HEK293 (cell line): ENCODE results near the gene HIPK2.

Experiments
- CTCF ChIA-PET: fragments of 350-600 bp; formaldehyde crosslinking; extraction: SDS; loops from one replicate; lab custom pipeline; 2021; ENCODE audit warnings: antibody characterized with exemption; lab: Yijun Ruan, JAX
- POLR2A ChIA-PET: fragments of 300-600 bp; formaldehyde crosslinking; extraction: SDS; loops from one replicate; lab custom pipeline; 2020; ENCODE audit warnings: antibody characterized with exemption, inconsistent platforms; lab: Yijun Ruan, JAX
- H3K27ac ChIP-seq: fragments of 200-500 bp; sonication (Bioruptor generic); 2 replicates; pipeline ENCODE4 v1.5.1; 2014; ENCODE audit warnings: low read depth, low read length, control low read depth, inconsistent platforms; ENCODE audit errors: extremely low read depth
- H3K36me3 ChIP-seq, 2 experiments: fragments of 200-500 bp in 1 of 2; sonication (Bioruptor generic) in 1 of 2; 1 replicate in 1 of 2; 2 replicates in 1 of 2; pipeline ENCODE4 v1.5.1; 2014 to 2017; ENCODE audit warnings: inconsistent platforms in 2 of 2, low read length in 2 of 2; ENCODE audit not compliant: control insufficient read depth in 2 of 2, insufficient read depth in 1 of 2
- H3K4me1 ChIP-seq: fragments of 200-500 bp; sonication (Bioruptor generic); 2 replicates; pipeline ENCODE4 v1.5.1; 2014; ENCODE audit warnings: mild to moderate bottlenecking, low read length, inconsistent platforms; ENCODE audit not compliant: control insufficient read depth, insufficient read depth
- H3K4me3 ChIP-seq: 2 replicates; pipeline ENCODE4 v1.5.1; 2011; ENCODE audit warnings: low read depth, mild to moderate bottlenecking, control low read depth, low read length, moderate library complexity
- H3K9me3 ChIP-seq: fragments of 200-500 bp; sonication (Bioruptor generic); 2 replicates; pipeline ENCODE4 v1.5.1; 2014; ENCODE audit warnings: low read depth, low read length, inconsistent platforms; ENCODE audit not compliant: control insufficient read depth, insufficient read depth
- BCL11B ChIP-seq: fragments of 450-650 bp; formaldehyde crosslinking; IDR thresholded peaks from 2 replicates; pipeline ENCODE4 v1.5.1; 2016; ENCODE audit warnings: low read depth, missing biosample characterization, missing genetic modification characterization
- CTCF ChIP-seq: fragments of 450-650 bp; formaldehyde crosslinking; IDR thresholded peaks from 2 replicates; pipeline ENCODE4 v1.5.1; 2016; ENCODE audit warnings: missing biosample characterization, missing genetic modification characterization
- GLIS1 ChIP-seq: fragments of 450-650 bp; formaldehyde crosslinking; IDR thresholded peaks from 2 replicates; pipeline ENCODE4 v1.5.1; 2016; ENCODE audit warnings: missing biosample characterization, missing genetic modification characterization
- KLF10 ChIP-seq: fragments of 450-650 bp; IDR thresholded peaks from 2 replicates; pipeline ENCODE4 v1.5.1; 2018; ENCODE audit warnings: missing biosample characterization, mild to moderate bottlenecking, missing genetic modification characterization
- PRDM1 ChIP-seq: fragments of 450-650 bp; formaldehyde crosslinking; IDR thresholded peaks from 2 replicates; pipeline ENCODE4; 2016; ENCODE audit warnings: missing biosample characterization, missing genetic modification characterization
- TSHZ1 ChIP-seq: fragments of 450-650 bp; formaldehyde crosslinking; IDR thresholded peaks from 2 replicates; pipeline ENCODE4 v1.5.1; 2016; ENCODE audit warnings: missing biosample characterization, missing genetic modification characterization, borderline replicate concordance
- ZBTB11 ChIP-seq: fragments of 450-650 bp; formaldehyde crosslinking; conservative IDR thresholded peaks from 2 replicates; pipeline ENCODE4 v1.5.1; 2016; ENCODE audit warnings: low read depth, missing biosample characterization, missing genetic modification characterization
- ZBTB44 ChIP-seq: fragments of 450-650 bp; IDR thresholded peaks from 2 replicates; pipeline ENCODE4 v1.5.1; 2018; ENCODE audit warnings: missing biosample characterization, mild to moderate bottlenecking, missing genetic modification characterization
- ZBTB7A ChIP-seq: fragments of 450-650 bp; formaldehyde crosslinking; IDR thresholded peaks from 2 replicates; pipeline ENCODE4 v1.5.1; 2016; ENCODE audit warnings: low read depth, missing biosample characterization, missing genetic modification characterization
- ZNF184 ChIP-seq: fragments of 450-650 bp; IDR thresholded peaks from 2 replicates; pipeline ENCODE4 v1.5.1; 2018; ENCODE audit warnings: missing biosample characterization, mild to moderate bottlenecking, missing genetic modification characterization
- ZNF211 ChIP-seq: fragments of 450-650 bp; formaldehyde crosslinking; IDR thresholded peaks from 2 replicates; pipeline ENCODE4 v1.5.1; 2016; ENCODE audit warnings: low read depth, missing biosample characterization, missing genetic modification characterization
- ZNF223 ChIP-seq: fragments of 450-650 bp; formaldehyde crosslinking; IDR thresholded peaks from 2 replicates; pipeline ENCODE4 v1.5.1; 2016; ENCODE audit warnings: missing biosample characterization, missing genetic modification characterization
- ZNF501 ChIP-seq: fragments of 450-650 bp; formaldehyde crosslinking; IDR thresholded peaks from 2 replicates; pipeline ENCODE4 v1.5.1; 2016; ENCODE audit warnings: missing biosample characterization, missing genetic modification characterization
- ZNF510 ChIP-seq: fragments of 450-650 bp; formaldehyde crosslinking; IDR thresholded peaks from 2 replicates; pipeline ENCODE4 v1.5.1; 2018; ENCODE audit warnings: mild to moderate bottlenecking, missing genetic modification characterization, missing biosample characterization; ENCODE audit not compliant: insufficient replicate concordance
- ZNF518A ChIP-seq: fragments of 450-650 bp; formaldehyde crosslinking; conservative IDR thresholded peaks from 2 replicates; pipeline ENCODE4 v1.5.1; 2016; ENCODE audit warnings: low read depth, missing biosample characterization, missing genetic modification characterization
- ZNF549 ChIP-seq: fragments of 450-650 bp; IDR thresholded peaks from 2 replicates; pipeline ENCODE4 v1.5.1; 2018; ENCODE audit warnings: missing biosample characterization, missing genetic modification characterization, mild to moderate bottlenecking, inconsistent platforms, moderate library complexity
- ZNF624 ChIP-seq: fragments of 450-650 bp; formaldehyde crosslinking; IDR thresholded peaks from 2 replicates; pipeline ENCODE4 v1.5.1; 2017; ENCODE audit warnings: missing biosample characterization, missing genetic modification characterization

The HIPK2 gene

GRCh38 chr7:139797607-139798006 lies 19.8 kb upstream of the HIPK2 start (continued):
- TF ChIP-seq ZBTB11 (tag by site-specific recombination): no peak
- TF ChIP-seq PRDM1 (tag by site-specific recombination): no peak
- TF ChIP-seq ZNF510 (tag by site-specific recombination): no peak
- TF ChIP-seq ZNF223 (tag by site-specific recombination): no peak
- no peak for TF ChIP-seq TSHZ1 (tag by site-specific recombination)
- TF ChIP-seq ZNF211 (tag by site-specific recombination): no peak
- no peak for TF ChIP-seq ZBTB7A (tag by site-specific recombination)
- TF ChIP-seq CTCF (tag by site-specific recombination): no peak
- no peak for TF ChIP-seq ZBTB44 (tag by site-specific recombination)
- TF ChIP-seq ZNF184 (tag by site-specific recombination): no peak
- no peak for TF ChIP-seq GLIS1 (tag by site-specific recombination)
- no peak for TF ChIP-seq ZNF501 (tag by site-specific recombination)
- TF ChIP-seq ZNF624 (tag by site-specific recombination): no peak
- TF ChIP-seq, all 188 proteins: peak for 0

- H3K4me3 ChIP-seq: no peak overlapping the region
- no peak overlapping the region for H3K27ac ChIP-seq
- TF ChIP-seq ZNF549 (no peak), BCL11B (tag by site-specific recombination) (no peak), ZNF518A (tag by site-specific recombination) (no peak), KLF10 (tag by site-specific recombination) (no peak)
- CTCF ChIA-PET: no interaction called here
- no peaks in the 10 kb centered on the region for H3K4me1 ChIP-seq
- H3K36me3 ChIP-seq: no peaks in the 10 kb centered on the region
- no peaks in the 10 kb centered on the region for H3K9me3 ChIP-seq
- POLR2A ChIA-PET: no interaction called here
These were observed 13.5 kb upstream of the HIPK2 start for GRCh38 chr7:139791316-139791715.
